GM19452 (cell line): ENCODE measurements around the gene RASSF10.

Experiments
- ATAC-seq: cut with Tn5 transposase; IDR thresholded peaks from one replicate; pipeline ENCODE4 v1.9.1; 2021; ENCODE audit not compliant: unreplicated experiment

The RASSF10 gene

DNA sequence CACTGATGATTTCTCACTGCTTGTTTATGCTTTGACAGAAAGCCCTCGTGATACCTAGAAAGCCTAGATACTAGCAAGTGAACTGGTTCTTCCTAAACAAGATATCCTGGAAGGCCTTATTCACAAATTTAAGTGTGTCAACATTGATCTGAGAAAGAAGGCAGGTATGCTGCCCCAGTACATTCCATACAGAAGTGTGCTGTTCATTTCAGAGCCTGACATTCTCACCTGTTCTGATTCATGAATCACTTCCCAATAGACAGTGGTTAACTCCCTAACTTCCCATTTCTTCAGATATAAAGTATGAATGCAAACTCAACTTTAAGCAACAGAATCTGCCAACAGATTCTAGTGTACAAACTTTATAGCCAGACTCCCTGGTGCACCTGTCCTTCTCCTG, 15.5 kb upstream of the RASSF10 start:
- ATAC-seq: no peak

DNA sequence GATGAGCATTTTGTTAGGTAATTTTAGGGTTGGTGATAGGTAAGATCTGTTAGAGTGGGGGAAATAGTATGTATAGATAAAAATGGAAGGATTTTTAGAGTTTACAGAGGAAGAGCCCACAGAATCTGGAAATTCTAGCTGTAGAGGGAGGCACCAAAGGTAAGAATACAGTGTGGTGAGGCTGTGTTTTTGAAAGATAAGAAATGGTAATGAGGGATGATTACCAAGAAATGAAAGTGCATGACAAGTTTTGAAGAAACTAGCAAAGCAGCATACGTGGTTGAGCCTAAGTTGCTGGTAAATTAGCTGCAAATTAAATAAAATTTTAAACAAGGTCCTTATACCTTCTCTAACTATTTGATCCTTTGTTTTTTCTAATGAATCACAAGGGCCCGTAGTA, 14.6 kb upstream of the RASSF10 start:
- ATAC-seq: no peak

- no peak for ATAC-seq
These were observed 13.9 kb upstream of the RASSF10 start for GRCh38 chr11:12995188-12995587.

DNA sequence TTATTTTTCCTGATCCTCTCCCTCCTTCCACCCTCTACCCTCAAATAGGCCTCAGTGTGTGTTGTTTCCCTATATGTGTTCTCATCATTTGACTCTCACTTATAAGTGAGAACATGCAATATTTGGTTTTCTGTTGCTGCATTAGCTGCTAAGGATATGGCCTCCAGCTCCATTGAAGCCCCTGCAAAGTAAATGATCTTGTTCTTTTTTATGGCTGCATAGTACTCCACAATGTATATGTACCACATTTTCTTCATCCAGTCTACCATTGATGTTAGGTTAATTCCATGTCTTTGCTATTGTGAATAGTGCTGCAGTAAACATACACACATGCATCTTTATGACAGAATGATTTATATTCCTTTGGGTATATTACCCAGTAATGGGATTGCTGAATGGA, 13.3 kb upstream of the RASSF10 start:
- ATAC-seq: no peak

- no peak for ATAC-seq
These were observed 11.9 kb upstream of the RASSF10 start for GRCh38 chr11:12997168-12997567.

DNA sequence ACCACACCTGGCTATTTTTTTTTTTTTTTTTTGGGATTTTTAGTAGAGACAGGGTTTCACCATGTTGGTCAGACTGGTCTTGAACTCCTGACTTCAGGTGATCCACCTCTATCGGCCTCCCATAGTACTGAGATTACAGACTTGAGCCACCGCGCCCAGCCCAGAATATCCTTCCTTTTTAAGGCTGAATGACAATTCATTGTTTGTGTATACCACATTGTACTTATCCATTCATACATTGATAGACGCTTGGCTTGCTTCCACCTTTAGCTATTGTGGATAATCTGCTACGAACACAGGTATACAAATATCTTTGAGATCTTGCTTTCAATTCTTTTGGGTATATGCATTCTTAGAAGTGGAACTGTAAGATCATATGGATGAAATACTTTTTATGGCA, 10.8 kb upstream of the RASSF10 start:
- ATAC-seq: no peak

DNA sequence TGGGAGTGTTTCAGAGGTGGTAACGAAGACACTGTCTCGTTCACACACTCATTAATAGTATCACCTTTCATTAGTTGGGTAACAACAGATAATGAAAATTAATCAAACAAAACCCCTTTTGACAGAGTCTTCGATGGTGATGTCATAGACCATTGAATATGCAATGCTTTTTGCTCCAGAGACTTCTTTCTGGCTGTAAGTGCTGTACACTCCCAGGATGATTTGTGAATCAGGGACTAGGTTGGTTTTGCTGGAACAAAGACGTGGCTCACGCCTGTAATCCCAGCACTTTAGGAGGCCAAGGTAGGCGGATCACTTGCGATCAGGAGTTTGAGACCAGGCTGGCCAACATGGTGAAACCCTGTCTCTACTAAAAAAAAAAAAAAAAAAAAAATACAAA, 9.5 kb upstream of the RASSF10 start:
- ATAC-seq: no peak

- ATAC-seq: no peak
These were observed 9.0 kb upstream of the RASSF10 start for GRCh38 chr11:13000116-13000515.

- ATAC-seq: no peak
These were observed 8.4 kb upstream of the RASSF10 start for GRCh38 chr11:13000721-13001120.

DNA sequence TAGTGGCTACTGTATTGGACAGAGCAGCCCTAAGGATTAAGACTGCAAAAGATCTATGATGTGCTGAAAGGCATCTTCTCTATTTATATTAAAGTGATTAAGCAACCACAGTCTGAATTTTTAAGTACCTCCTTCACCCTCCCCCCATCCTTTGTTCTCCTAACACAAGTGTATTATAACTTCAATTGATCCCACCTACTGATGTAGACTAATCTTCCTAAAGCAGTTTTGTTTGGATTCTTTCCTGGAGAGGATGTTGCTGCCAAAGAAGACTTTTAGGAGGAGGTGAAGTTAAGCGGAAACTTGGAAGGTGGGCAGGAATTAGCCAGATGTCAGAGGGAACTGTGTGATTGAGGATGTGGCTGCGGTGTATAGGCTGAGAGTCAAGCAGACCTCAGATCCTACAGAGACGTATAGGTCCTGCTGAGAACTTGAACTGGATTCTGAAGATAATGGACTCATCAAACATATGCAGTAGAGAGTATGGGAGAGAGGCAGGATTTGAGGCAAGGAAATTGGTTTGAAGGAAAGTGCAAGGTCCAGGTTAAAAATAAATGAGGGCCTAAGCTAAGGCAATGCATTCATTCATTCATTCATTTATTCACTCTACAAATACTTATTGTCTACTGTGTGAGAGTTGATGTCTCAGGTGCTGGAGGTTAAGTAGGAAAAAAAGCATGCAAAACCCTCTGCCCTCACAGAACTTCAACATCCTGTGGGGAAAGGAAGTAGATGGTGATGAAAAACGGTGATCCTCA, 5.2 kb upstream of the RASSF10 start:
- no peak for ATAC-seq

DNA sequence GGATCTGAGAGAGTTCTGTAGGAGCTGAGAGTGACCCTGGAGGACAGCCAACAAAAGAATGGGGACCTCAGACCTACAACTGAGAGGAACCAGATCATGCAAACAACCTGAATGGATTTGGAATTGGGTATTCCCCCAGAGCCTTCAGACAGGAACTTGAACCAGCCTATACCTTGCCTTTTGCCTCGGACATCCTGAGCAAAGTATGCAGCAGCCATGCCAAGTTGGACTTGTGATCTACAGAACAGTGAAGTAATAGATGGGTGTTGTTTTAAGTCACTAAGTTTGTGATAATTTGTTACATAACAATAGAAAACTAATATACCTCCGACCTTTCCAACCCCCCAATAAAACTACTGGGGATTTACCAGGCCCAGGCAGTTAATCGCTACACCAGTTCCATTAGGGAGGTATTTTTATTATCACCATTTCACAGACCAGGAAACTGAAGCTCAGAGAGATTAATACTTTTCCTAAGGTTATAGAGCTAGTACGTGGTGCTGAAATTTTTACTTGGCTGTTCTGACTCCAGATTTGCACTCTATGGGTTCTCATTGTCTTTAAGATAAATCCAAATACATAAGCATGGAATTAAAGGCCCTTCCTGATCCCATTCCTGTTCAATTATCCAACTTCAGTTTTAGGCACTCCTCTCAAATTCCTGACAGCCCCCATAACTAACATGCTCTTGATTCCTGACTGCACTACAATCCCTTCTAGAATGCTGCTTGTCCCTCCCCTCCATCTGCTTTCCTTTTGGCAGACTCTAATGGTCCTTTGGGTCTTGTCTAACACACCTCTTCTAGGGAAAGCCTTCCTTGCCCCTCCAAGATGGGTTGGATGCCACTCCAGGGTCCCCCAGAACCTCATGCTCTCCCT, 1.7 kb upstream of the RASSF10 start:
- ATAC-seq: no peak

DNA sequence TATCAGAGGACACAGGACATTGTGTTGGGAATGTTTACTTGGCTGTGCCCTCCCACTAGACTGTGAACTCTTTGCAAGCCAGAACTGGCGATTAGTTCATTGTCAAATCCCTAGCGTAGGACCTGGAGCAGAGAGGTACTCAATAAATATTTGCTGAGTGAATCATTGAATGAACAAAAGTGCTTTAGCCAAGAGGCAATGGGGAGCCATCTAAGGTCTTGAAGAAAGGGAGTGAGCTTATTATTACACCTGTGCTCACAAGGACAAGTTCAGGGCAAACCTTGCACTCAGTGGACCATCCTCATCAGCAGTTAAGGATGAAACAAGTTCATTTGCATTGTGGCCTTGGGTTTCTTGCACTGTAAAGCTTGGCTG, 1.1 kb upstream of the RASSF10 start:
- ATAC-seq: no peak

- no peak for ATAC-seq
These were observed 382 bp downstream of the RASSF10 start for GRCh38 chr11:13009476-13009920.

DNA sequence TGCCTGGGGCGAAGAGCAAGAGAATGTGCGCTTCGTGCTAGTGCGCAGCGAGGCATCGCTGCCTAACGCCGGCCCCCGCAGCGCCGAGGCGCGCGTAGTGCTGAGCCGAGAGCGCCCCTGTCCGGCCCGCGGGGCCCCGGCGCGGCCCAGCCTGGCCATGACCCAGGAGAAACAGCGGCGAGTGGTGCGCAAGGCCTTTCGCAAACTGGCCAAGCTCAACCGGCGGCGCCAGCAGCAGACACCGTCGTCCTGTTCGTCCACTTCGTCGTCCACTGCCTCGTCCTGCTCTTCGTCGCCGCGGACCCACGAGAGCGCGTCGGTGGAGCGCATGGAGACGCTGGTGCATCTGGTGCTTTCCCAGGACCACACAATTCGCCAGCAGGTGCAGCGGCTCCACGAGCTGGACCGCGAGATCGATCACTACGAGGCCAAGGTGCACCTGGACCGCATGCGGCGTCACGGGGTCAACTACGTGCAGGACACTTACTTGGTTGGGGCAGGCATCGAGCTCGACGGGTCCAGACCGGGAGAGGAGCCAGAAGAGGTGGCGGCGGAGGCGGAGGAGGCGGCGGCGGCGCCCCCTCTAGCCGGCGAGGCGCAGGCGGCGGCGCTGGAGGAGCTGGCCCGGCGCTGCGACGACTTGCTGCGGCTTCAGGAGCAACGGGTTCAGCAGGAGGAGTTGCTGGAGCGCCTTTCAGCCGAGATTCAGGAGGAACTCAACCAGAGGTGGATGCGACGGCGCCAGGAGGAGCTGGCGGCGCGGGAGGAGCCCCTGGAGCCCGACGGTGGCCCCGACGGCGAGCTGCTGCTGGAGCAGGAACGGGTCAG, 1.0 kb downstream of the RASSF10 start:
- ATAC-seq: no peak

DNA sequence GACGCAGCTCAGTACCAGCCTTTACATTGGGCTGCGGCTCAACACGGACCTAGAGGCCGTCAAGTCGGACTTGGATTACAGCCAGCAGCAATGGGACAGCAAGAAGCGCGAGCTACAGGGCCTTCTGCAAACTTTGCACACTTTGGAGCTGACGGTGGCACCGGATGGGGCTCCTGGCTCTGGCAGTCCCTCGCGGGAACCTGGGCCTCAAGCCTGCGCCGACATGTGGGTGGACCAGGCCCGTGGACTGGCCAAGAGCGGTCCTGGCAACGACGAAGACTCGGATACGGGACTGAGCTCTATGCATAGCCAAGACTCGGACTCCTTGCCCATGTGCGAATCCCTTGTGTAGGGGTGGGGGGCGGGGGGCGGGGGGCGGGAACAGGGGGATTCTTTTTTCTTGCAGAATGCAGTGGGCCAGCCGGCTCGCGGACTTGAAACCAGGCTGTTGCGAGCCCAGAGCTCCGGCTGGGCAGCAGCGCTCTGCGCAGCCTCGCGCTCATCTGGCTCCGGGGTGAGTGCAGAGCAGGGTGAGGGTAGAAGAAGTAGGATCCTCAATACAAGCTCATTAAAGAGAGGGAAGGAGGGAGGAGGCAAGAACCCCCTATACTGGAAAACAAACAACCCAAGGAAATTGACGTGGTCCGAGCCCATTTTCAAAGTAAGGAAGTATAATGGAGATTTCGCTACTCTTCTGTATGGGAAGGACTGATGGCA, 1.8 kb downstream of the RASSF10 start:
- no peak for ATAC-seq

GRCh38 chr11:13011466-13012055, 2.4 kb downstream of the RASSF10 start:
- ATAC-seq: no peak

- no peak for ATAC-seq
These were observed 3.0 kb downstream of the RASSF10 start for GRCh38 chr11:13012056-13012661.

DNA sequence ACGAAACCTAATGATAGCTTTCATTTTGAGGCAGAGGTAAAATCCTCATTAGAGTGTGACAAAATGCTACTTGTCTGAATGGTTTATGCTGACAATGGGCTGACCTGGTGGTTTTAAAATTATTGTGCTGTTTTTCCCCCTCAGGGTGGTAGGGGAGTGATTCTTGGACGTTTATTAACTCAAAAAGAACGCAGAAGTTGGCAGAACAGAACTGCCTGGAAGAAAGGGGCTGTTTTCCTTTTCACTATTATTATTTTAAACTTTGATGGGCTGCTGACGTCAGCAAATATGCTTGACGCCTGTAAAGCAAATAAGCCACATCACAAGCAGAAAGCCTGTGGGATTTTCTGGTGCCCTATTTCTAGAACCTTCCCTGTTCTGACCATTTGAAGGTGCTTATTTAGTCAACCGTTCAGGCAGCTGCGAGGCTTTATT, 4.0 kb downstream of the RASSF10 start:
- no peak for ATAC-seq

DNA sequence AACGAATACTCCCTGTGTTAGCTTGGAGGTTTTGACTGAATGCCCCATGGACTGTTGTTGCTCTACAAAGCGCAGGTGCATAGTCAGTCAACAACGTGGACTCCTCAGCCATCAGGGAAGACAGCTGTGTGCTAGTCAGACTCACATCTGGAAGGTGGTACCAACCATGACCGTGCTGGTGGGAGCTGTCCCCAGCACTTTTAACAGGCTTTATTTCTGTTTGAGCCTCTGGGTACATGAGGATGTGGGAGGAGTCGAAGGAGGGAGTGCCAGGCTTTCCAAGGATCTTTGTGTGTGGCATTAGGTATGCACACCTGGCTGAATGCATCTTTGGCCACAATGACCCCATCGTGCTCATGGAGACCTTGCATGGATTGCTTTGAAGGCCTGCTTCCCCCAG, 6.6 kb downstream of the RASSF10 start:
- ATAC-seq: no peak

GRCh38 chr11:13016415-13016814, 7.3 kb downstream of the RASSF10 start:
- ATAC-seq: no peak
